Measurements from ENCODE around the gene UPF1.

Gene UPF1

DNA sequence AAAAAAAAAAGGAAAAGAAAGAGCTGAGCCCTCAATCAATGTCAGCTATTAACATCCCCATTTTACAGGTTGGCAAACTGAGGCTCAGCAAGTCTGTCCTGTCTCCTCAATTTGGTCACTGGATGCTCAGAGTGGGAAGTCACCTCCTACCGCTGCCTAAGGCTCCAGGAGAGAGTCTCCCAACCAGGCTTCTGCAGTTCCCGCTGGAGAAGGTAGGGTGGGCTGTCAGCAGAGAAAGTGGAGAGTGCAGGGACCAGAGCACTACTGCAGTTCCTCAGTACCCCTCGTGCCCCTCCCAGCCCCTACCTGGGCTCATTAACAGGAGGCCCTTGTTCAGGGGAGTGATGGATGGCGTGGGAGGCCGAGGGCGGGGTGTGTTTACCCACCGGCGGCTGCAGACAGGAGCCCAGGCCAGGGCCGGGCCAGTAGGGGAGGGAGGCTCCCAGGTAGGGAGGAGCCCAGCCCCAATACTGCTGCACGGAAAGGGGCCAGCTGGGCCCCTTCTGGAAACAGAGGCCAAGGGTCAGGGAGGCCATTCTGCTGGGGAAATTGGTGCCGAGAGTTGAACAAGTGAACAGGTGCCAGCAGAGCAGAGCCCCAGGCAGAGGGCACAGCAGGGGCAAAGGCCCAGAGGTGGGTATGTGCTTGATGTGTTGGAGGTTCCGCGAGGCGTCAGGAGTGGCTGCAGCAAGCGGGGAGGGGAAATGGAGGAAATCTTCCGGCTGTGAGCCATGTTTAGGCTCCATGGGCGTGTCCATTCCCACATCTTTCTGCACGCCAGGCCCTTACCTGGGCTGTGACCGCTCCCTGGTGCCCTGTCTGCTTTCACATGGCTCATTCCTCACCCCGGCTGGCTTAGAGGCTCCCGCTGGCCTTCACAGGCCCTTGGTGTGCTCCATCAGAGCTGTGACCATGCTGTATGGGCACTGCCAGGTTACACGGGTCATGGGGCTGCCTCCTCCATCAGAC is 33.1 kb upstream of the UPF1 start:
- in situ Hi-C loops (cut with HindIII; ENCODE audit: low sequenced_read_pairs): no loop called here
- no peak for DNase-seq (ENCODE audit: low read depth)
- TF ChIP-seq, protein P1, sequence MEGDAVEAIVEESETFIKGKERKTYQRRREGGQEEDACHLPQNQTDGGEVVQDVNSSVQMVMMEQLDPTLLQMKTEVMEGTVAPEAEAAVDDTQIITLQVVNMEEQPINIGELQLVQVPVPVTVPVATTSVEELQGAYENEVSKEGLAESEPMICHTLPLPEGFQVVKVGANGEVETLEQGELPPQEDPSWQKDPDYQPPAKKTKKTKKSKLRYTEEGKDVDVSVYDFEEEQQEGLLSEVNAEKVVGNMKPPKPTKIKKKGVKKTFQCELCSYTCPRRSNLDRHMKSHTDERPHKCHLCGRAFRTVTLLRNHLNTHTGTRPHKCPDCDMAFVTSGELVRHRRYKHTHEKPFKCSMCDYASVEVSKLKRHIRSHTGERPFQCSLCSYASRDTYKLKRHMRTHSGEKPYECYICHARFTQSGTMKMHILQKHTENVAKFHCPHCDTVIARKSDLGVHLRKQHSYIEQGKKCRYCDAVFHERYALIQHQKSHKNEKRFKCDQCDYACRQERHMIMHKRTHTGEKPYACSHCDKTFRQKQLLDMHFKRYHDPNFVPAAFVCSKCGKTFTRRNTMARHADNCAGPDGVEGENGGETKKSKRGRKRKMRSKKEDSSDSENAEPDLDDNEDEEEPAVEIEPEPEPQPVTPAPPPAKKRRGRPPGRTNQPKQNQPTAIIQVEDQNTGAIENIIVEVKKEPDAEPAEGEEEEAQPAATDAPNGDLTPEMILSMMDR (IDR thresholded peaks at IDR 0.05; ENCODE audit: low read depth, low read length, missing control alignments): peak; percentile 13
- H3K4me3 ChIP-seq (ENCODE audit: low read depth, low read length): no peak overlapping the region

DNA sequence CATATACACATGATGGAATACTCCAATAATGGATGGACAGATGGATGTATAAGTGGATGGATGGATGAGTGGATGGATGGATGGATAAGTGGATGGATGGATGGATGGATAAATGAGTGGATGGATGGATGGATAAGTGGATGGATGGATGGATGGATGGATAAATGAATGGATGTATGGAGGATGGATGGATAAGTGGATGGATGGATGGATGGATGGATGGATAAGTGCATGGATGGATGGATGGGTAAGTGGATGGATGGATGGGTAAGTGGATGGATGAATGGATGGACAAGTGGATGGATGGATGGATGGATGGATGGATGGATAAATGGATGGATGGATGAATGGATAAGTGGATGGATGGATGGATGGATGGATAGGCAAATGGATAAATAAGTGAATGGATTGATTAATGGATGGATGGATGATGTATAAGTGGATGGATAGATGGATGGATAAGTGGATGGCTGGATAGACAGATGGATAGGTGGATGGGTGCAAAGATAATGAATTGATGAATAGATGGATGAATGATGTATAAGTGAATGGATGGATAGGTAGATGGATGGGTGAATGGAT is 32.3 kb upstream of the UPF1 start:
- TF ChIP-seq, protein P1 (IDR thresholded peaks at IDR 0.05; ENCODE audit: low read depth, low read length, missing control alignments): no peak
- no peak overlapping the region for H3K4me3 ChIP-seq (ENCODE audit: low read depth, low read length)
- in situ Hi-C loops (cut with HindIII; ENCODE audit: low sequenced_read_pairs): no loop called here
- DNase-seq (ENCODE audit: low read depth): no peak

DNA sequence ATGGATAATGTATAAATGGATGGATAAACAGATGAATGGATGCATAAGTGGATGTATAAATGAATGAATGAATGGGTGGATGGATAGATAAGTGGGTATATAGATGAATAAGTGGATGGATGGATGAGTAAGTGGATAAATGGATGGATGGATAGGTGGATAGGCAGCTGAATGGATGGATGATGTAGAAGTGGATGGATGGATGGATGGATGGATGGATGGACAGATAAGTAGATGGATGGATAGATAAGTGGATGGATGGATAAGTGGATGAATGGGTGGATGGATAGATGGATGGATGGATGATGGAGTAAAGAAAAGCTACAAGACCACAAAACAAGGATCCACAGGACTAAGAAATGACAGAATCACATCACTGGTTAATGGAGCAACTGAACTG is 31.7 kb upstream of the UPF1 start:
- in situ Hi-C loops (cut with HindIII; ENCODE audit: low sequenced_read_pairs): no loop called here
- TF ChIP-seq, protein P1 (IDR thresholded peaks at IDR 0.05; ENCODE audit: low read depth, low read length, missing control alignments): no peak
- no peak for DNase-seq (ENCODE audit: low read depth)
- H3K4me3 ChIP-seq (ENCODE audit: low read depth, low read length): no peak overlapping the region

DNA sequence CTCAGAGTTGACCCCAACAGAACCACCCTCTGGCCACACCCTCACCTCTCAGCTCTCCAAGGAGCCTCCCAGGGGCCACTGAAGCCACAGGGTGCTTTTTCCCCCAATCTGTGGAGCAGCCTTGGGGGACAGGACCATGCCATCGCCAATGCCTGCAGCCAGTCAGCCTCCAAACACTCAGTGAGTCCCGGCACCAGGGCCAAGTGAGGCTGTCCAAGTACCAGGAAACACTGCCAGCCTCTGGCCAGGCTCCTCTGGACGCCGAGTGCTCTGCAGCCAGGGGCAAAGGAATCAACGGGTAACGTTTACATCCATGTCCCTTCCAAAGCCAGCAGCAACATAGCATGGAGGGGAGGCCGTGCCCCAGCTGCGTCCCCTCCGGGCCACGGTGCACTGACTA is 31.1 kb upstream of the UPF1 start:
- no peak for DNase-seq (ENCODE audit: low read depth)
- H3K4me3 ChIP-seq (ENCODE audit: low read depth, low read length): no peak overlapping the region
- TF ChIP-seq, protein P1 (IDR thresholded peaks at IDR 0.05; ENCODE audit: low read depth, low read length, missing control alignments): no peak
- in situ Hi-C loops (cut with HindIII; ENCODE audit: low sequenced_read_pairs): no loop called here

DNA sequence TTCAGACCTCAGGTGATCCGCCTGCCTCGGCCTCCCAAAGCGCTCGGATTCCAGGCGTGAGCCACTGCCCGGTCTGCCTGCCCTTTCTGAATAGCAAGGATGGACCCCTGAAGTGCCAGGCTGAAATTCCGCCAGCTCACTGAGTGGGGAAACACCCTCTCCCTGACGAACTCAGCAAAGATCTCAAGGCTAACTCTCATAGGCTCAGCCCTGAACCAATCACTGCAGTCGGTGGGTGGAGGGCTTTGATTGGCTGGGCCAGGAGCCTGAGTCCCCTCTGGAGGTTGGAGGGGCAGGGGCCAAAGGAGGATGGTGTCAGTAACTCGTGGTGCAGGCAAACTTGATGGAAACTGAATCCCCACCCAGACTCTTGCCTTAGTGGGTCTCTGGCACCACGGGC is 29.4 kb upstream of the UPF1 start:
- TF ChIP-seq, protein P1 (IDR thresholded peaks at IDR 0.05; ENCODE audit: low read depth, low read length, missing control alignments): no peak
- in situ Hi-C loops (cut with HindIII; ENCODE audit: low sequenced_read_pairs): no loop called here
- no peak for DNase-seq (ENCODE audit: low read depth)
- no peak overlapping the region for H3K4me3 ChIP-seq (ENCODE audit: low read depth, low read length)

DNA sequence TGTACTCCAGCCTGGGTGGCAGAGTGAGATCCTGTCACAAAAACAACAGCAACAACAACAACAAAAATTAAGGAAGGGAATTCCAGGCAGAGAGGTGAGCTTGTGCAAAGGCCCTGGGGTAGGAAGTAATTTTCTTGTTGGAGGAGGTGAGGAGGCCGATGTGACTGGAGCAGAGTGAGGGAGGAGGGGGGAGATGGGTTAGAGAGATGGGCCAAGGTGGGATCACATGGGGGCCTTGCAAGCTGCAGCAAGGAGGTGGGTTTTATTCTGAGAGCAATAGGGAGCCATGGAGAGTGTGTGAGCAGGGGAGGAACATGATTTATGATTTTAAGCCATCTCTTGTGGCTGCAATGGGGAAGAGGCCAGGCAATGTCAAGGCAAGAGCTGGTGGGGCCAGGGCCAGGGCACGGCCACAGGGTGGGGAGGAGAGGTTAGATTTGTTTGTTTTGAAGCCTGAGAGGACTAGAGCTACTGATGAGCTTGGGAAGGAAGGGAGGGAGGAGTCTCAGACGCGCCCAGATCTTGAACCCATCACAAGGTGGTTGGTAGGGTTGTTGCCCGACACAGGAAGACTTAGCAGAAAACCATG is 28.1 kb upstream of the UPF1 start:
- H3K4me3 ChIP-seq (ENCODE audit: low read depth, low read length): no peak overlapping the region
- DNase-seq (ENCODE audit: low read depth): no peak
- in situ Hi-C loops (cut with HindIII; ENCODE audit: low sequenced_read_pairs): no loop called here
- TF ChIP-seq, protein P1 (IDR thresholded peaks at IDR 0.05; ENCODE audit: low read depth, low read length, missing control alignments): no peak
